ENCODE measurements around the gene PLCG2. TPM values are rescaled to one million over a fixed set of nuclear protein-coding genes. Genes with fewer than 3 reads are reported as not detected.

PLCG2 gene
- polyA plus RNA-seq, 1 experiment: 0.22 TPM

DNA sequence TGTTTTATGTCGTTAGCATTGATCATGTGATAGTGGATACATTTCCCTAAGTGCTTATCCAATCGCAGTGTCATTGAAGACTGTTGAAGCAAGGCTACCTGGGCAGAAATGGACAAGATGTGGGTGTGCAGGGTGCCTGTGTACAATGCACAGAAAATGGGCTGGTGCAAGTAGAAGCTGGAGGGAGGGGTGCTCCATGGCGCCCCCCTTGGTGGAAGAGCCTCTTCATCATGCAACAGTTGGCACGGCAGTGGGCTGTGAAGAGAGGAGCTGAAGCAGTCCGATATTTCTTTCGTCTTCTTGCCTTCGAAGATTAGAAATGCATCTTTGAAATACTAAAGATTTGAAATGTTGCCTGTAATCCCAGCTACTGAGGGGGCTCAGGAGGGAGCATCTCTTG is 100.5 kb downstream of the PLCG2 start:
- ChIA-PET POLR2A (no interaction called here), CTCF (interaction anchor here (1.6 kb wide), 1 partner anchor 10 kb away, joined by 4 read pairs; no protein-coding TSS in a partner anchor)
- TF ChIP-seq, protein P1, sequence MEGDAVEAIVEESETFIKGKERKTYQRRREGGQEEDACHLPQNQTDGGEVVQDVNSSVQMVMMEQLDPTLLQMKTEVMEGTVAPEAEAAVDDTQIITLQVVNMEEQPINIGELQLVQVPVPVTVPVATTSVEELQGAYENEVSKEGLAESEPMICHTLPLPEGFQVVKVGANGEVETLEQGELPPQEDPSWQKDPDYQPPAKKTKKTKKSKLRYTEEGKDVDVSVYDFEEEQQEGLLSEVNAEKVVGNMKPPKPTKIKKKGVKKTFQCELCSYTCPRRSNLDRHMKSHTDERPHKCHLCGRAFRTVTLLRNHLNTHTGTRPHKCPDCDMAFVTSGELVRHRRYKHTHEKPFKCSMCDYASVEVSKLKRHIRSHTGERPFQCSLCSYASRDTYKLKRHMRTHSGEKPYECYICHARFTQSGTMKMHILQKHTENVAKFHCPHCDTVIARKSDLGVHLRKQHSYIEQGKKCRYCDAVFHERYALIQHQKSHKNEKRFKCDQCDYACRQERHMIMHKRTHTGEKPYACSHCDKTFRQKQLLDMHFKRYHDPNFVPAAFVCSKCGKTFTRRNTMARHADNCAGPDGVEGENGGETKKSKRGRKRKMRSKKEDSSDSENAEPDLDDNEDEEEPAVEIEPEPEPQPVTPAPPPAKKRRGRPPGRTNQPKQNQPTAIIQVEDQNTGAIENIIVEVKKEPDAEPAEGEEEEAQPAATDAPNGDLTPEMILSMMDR (IDR thresholded peaks at IDR 0.05; ENCODE audit: insufficient read depth, low read depth, low read length): no peak

DNA sequence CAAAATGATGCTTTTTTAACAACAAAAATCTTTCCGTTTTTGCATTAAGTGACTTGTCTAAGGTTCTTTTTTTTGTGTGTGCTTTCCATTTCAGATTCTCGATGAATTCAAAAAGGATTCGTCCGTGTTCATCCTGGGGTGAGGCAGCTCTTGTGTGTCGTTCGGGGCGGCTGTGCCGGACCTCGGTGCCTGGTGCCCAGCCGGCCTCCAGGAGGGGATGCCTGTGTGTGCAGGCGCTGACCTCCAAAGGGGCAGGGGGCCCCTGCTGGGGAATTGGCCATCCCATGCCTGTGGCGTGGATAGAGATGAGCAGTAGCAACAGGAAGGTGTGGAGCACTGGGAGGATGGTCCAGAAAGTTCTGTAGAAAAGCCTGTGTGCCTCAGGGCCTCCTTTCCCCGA is 101.7 kb downstream of the PLCG2 start:
- TF ChIP-seq, protein P1 (IDR thresholded peaks at IDR 0.05; ENCODE audit: insufficient read depth, low read depth, low read length): no peak
- H3K36me3 ChIP-seq (ENCODE audit: control insufficient read depth, insufficient read depth, low read length): no peaks in the 10 kb centered on the region
- DNase-seq (ENCODE audit: low read depth): no peak
- no peaks in the 10 kb centered on the region for H3K27me3 ChIP-seq (ENCODE audit: control insufficient read depth, insufficient read depth, low read length)
- H3K4me3 ChIP-seq (ENCODE audit: low read depth, low read length): no peak overlapping the region
- ChIA-PET POLR2A (no interaction called here), CTCF (no interaction called here)

More for the DNA sequence above, 100.5 kb downstream of the PLCG2 start:
- DNase-seq (ENCODE audit: low read depth): no peak
- Histone ChIP-seq H3K4me3 (ENCODE audit: low read depth, low read length) (no peak overlapping the region), H3K27me3 (ENCODE audit: control insufficient read depth, insufficient read depth, low read length) (no peaks in the 10 kb centered on the region), H3K36me3 (ENCODE audit: control insufficient read depth, insufficient read depth, low read length) (no peaks in the 10 kb centered on the region)

DNA sequence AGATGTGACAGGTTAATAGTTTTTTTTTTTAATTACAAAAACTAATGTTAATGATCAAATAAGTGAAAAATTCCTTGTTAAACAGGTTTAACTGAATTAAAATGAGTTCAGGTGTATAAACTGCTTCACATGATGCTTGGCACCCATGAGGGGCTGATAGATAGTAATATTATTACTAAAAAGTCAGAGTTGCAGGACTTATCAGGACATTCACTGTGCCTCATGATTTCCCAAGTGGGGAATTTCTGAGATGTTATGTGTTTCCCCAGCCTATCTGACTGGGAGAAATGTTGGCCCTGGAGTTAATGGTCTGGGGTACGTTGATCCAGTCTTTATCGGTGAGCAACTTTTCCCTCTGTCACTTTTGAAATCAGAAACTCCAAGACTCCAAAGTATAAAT is 102.1 kb downstream of the PLCG2 start:
- Histone ChIP-seq H3K27me3 (ENCODE audit: control insufficient read depth, insufficient read depth, low read length) (no peaks in the 10 kb centered on the region), H3K4me3 (ENCODE audit: low read depth, low read length) (no peak overlapping the region), H3K36me3 (ENCODE audit: control insufficient read depth, insufficient read depth, low read length) (no peaks in the 10 kb centered on the region)
- DNase-seq (ENCODE audit: low read depth): no peak
- ChIA-PET POLR2A (no interaction called here), CTCF (no interaction called here)
- TF ChIP-seq, protein P1 (IDR thresholded peaks at IDR 0.05; ENCODE audit: insufficient read depth, low read depth, low read length): no peak

DNA sequence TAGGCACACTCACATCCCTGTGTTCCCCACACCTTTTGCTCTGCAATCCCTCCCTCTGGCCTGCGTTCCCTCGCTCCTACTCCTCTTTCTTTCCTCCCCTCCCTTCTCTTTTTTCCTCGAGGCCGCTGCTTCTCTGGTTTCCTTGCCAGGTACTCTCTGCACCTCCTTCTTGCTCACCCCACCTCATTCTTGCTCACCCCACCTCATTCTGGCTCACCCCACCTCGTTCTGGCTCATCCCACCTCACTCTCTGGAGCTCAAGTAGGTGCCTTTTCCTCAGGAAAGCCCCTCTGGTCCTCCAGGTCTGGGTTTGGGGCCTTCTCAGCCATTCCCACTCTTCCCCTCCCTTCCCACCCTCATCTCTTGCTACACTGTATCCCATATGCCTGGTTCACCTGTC is 103.5 kb downstream of the PLCG2 start:
- CTCF ChIA-PET: interaction anchor here (0.6 to 1.5 kb wide), 3 partner anchors 8 to 13 kb away, joined by 3 to 4 read pairs (median 3); no protein-coding TSS in a partner anchor
- Histone ChIP-seq H3K36me3 (ENCODE audit: control insufficient read depth, insufficient read depth, low read length) (no peaks in the 10 kb centered on the region), H3K4me3 (ENCODE audit: low read depth, low read length) (no peak overlapping the region), H3K27me3 (ENCODE audit: control insufficient read depth, insufficient read depth, low read length) (no peaks in the 10 kb centered on the region; the same call in 1 of the 2 replicates)
- no peak for DNase-seq (ENCODE audit: low read depth)
- TF ChIP-seq, protein P1 (IDR thresholded peaks at IDR 0.05; ENCODE audit: insufficient read depth, low read depth, low read length): no peak
- POLR2A ChIA-PET: no interaction called here

DNA sequence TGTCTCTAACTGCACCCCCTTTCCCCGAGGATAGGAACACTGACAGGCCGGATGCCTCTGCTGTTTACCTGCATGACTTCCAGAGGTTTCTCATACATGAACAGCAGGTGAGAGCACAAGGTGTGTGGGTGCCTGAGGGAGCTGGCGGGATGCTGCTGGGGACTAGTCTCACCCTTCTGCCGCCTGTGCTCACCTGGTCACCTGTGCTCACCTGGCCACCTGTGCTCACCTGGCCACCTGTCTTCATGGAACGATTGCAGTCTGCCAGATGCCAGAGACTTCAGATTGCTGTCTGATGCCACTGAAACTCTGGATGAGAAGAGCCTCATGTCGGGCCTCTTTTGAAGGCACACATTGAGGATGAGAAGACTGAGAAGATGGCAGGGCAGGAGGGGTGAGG is 104.1 kb downstream of the PLCG2 start:
- no peak overlapping the region for H3K4me3 ChIP-seq (ENCODE audit: low read depth, low read length)
- POLR2A ChIA-PET: no interaction called here
- no peaks in the 10 kb centered on the region for H3K36me3 ChIP-seq (ENCODE audit: control insufficient read depth, insufficient read depth, low read length)
- CTCF ChIA-PET: interaction anchor here (0.6 to 1.5 kb wide), 3 partner anchors 9 to 12 kb away, joined by 3 to 4 read pairs (median 3); no protein-coding TSS in a partner anchor
- TF ChIP-seq, protein P1 (IDR thresholded peaks at IDR 0.05; ENCODE audit: insufficient read depth, low read depth, low read length): no peak
- no peak for DNase-seq (ENCODE audit: low read depth)
- H3K27me3 ChIP-seq (ENCODE audit: control insufficient read depth, insufficient read depth, low read length): no peaks in the 10 kb centered on the region; the same call in 1 of the 2 replicates
